SH-SY5Y (cell line): Measurements from ENCODE around the gene AHNAK.

Source experiments
- GATA2 ChIP-seq: IDR thresholded peaks from 2 replicates; pipeline ENCODE4 v1.6.1; 2011; ENCODE audit warnings: mild to moderate bottlenecking, low read depth, low read length
- GATA3 ChIP-seq: IDR thresholded peaks from 2 replicates; pipeline ENCODE4 v1.6.1; 2011; ENCODE audit warnings: low read depth, mild to moderate bottlenecking, low read length, moderate library complexity

DNA sequence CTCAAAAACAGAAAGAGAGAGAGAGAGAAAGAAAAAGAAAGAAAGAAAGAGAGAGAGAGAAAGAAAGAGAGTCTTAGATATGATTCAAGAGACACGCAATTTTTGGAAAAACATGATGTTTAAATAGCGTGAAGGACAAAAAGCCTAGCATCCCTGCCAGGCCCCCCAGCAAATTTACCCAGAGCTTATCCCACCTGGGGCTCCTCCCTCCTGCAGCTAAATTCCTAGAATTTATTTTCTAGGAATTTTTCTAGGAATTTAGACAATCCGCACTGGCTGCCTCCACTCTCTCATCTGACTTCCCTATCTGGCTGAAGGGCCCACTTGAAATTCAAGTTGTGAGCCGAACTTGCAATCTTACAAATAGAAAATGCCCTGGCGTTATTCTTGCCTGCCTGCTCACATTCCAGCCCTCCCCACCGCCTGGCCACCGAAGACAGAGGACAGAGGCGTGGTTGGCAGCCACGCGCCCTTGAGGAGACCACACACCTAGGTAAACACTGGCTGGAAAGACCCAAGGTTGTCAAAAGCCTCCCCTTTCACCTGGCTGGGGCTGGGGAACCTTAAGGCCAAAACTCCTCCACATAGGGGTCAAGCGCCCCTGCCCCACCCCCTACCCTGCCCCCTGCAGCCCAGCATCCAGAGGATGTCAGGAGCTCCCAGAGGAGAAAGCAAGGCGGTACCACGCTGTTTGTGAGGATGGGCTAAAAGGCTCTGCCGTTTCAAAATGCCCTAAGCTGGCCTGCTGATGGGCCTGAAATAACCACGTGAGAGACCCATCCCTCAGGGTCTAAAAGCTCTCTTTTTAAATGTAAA is 42.2 kb downstream of the AHNAK start:
- TF ChIP-seq GATA2 = no peak
- no peak for TF ChIP-seq GATA3
